Mucosa of descending colon (tissue), 3 donors: ENCODE data around the gene MIGA2. TPM values are rescaled to one million over a fixed set of nuclear protein-coding genes. Genes with fewer than 3 reads are reported as not detected.
A peak's percentile ranks its signal among the peaks of the same experiment; 100 is the strongest.

Experiments
- ATAC-seq: fragments of 200-7000 bp; cut with Tn5 transposase; one replicate; pipeline ENCODE4 v1.9.1; 2020; ENCODE audit warnings: mild to moderate bottlenecking, moderate library complexity
- DNase-seq, 3 donors: peaks; one replicate each; pipeline ENCODE4 v3.0.0-alpha.2; 2020
- H3K36me3 ChIP-seq: fragments of 200-600 bp; one replicate; pipeline ENCODE4 v1.8.0; 2021; ENCODE audit warnings: low read depth, mild to moderate bottlenecking
- H3K4me1 ChIP-seq: fragments of 200-600 bp; one replicate; pipeline ENCODE4 v1.8.0; 2021; ENCODE audit warnings: low read depth, mild to moderate bottlenecking
- H3K4me3 ChIP-seq: fragments of 200-600 bp; one replicate; pipeline ENCODE4 v1.8.0; 2021; ENCODE audit warnings: mild to moderate bottlenecking
- H3K9me3 ChIP-seq: fragments of 200-600 bp; one replicate; pipeline ENCODE4 v1.8.0; 2021; ENCODE audit warnings: mild to moderate bottlenecking
- intact Hi-C, 2 donors: fragments of 100-400 bp; cut with DNase I in 1 of 2; cut with micrococcal nuclease in 1 of 2; formaldehyde crosslinking; loops; one replicate each; pipeline versions ENCODE4 v1.11.0 to v1.11.1; 2022; cut with DNase I, micrococcal nuclease
- total RNA-seq, 3 donors: library from RNA; stranded (reverse); fragmentation: NEBNext Ultra II Directional in 2 of 3; extraction: Animal tissue kit (Norgen Biotek cat#: 25700) in 2 of 3; gene quantifications; one replicate each; pipeline versions ENCODE4 v1.2.1 to v1.2.4, GENCODE V29; 2021 to 2023
- TF ChIP-seq, protein P1 (sequence below): fragments of 200-600 bp; IDR thresholded peaks from one replicate; pipeline ENCODE4 v1.8.0; 2022; ENCODE audit warnings: antibody characterized with exemption, mild to moderate bottlenecking
- donor health status: DM: no; HTN: no; CAD: no; lungs with moderate emphysema.
- donor health status: DM: no; HTN: no; CAD: no.
- donor health status: DM: no; HTN: yes; CAD: no.

MIGA2 gene
- total RNA-seq, 3 donors from 2014 or later, result 56.2 to 89.4 (median 57.1) TPM

DNA sequence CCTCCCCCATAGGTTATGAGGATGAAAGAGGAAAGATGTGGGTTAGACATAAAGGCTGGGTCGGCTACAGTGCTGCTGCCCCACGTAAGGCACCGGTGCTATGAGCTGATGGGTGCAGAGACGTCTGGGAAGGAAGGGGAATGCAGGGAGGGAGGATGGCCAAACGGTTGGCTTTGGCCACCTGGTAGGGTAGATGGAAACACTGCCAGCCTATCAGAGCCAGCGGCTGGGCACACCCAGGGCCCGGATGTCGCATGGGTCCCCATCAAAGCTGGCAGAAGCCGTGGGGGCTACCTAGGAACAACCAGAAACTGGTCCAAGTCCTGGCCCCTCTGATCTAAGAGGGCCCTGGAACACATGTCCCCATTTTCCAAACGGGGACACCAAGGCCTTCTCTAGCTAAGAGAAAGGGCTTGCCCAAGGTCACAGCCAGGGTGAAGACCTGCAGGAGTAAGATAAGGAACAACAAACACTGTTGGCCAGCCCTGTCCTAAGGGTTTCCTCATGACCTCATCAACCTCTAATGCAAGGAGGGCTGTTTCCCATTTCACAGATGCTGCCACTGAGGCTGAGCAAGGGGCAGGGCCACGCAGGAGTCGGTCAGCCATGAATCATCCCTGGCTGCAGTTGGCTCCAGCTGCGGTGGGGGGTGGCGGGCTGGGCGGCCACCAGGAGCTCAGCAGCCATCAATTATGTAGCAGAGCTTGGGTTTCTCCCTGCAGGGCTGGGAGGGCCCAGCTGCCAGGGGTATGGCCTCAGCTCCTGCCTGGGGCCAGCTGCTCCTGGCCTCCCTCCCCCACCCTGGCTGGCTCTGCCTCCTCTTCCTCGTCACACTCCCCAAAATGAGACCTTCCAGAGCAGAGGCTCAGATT lies 13.2 kb upstream of the MIGA2 start:
- no peak for DNase-seq
- intact Hi-C loops, result no loop called here

GRCh38 chr9:129023908-129024233 lies 12.6 kb upstream of the MIGA2 start:
- ATAC-seq (no peak), DNase-seq (no peak)
- Histone ChIP-seq H3K4me3 (no peak overlapping the region), H3K4me1 (peaks cover 17% of the 10 kb centered on the region), H3K36me3 (peaks cover 4% of the 10 kb centered on the region), H3K9me3 (no peaks in the 10 kb centered on the region)
- TF ChIP-seq, protein P1, sequence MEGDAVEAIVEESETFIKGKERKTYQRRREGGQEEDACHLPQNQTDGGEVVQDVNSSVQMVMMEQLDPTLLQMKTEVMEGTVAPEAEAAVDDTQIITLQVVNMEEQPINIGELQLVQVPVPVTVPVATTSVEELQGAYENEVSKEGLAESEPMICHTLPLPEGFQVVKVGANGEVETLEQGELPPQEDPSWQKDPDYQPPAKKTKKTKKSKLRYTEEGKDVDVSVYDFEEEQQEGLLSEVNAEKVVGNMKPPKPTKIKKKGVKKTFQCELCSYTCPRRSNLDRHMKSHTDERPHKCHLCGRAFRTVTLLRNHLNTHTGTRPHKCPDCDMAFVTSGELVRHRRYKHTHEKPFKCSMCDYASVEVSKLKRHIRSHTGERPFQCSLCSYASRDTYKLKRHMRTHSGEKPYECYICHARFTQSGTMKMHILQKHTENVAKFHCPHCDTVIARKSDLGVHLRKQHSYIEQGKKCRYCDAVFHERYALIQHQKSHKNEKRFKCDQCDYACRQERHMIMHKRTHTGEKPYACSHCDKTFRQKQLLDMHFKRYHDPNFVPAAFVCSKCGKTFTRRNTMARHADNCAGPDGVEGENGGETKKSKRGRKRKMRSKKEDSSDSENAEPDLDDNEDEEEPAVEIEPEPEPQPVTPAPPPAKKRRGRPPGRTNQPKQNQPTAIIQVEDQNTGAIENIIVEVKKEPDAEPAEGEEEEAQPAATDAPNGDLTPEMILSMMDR, result no peak
- intact Hi-C loops, result no loop called here

More for the DNA sequence above, 13.2 kb upstream of the MIGA2 start:
- peaks cover 17% of the 10 kb centered on the region for H3K4me1 ChIP-seq
- H3K9me3 ChIP-seq, result no peaks in the 10 kb centered on the region
- TF ChIP-seq, protein P1, result no peak
- H3K4me3 ChIP-seq, result no peak overlapping the region
- no peak for ATAC-seq
- H3K36me3 ChIP-seq, result peaks cover 4% of the 10 kb centered on the region

- ATAC-seq, result peak; percentile 34
- TF ChIP-seq, protein P1, result no peak
- Histone ChIP-seq H3K36me3 (no peaks in the 10 kb centered on the region), H3K9me3 (no peaks in the 10 kb centered on the region), H3K4me1 (peaks cover 17% of the 10 kb centered on the region), H3K4me3 (no peak overlapping the region)
- intact Hi-C loops, result no loop called here
- DNase-seq, result peak; percentile 60 to 69 (median 64)
Measured at GRCh38 chr9:129026442-129027223, 9.8 kb upstream of the MIGA2 start.

DNA sequence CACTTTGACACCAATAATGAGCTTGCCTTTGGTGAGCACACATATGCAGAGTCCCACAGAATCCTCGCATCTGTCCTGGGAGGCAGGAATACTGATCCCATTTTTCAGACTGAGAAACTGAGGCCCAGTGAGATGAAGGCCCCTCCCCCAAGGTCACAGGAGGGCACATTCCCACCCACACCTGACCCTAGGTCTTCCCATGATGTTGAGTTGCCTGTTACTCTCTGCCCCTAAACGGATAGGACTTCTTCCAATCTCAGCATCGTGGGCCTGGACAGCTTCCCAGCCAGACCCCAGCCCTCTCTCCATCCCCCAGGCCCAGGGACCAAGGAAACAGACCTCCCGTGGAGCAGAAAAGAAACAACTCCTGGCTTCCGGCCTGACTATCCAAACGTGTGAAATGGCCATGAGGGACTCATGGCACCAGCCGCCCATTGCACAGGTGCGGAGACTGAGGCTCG lies 9.2 kb upstream of the MIGA2 start:
- TF ChIP-seq, protein P1, result no peak
- Histone ChIP-seq H3K4me3 (peak overlapping the region; percentile 65), H3K9me3 (no peaks in the 10 kb centered on the region), H3K4me1 (peaks cover 17% of the 10 kb centered on the region), H3K36me3 (no peaks in the 10 kb centered on the region)
- DNase-seq (no peak), ATAC-seq (no peak)
- intact Hi-C loops, result no loop called here

- TF ChIP-seq, protein P1, result no peak
- Histone ChIP-seq H3K9me3 (no peaks in the 10 kb centered on the region), H3K36me3 (no peaks in the 10 kb centered on the region), H3K4me1 (peaks cover 17% of the 10 kb centered on the region), H3K4me3 (peak overlapping the region; percentile 65)
- ATAC-seq, result peak; percentile 53
- peak in 2 of 3 donors; percentile 64 to 89 for DNase-seq
- intact Hi-C loops, result no loop called here
Measured at GRCh38 chr9:129027685-129028191, 8.7 kb upstream of the MIGA2 start.
